Measurements from ENCODE around the gene VIPR2. TPM values are rescaled to one million over a fixed set of nuclear protein-coding genes. Genes with fewer than 3 reads are reported as not detected.

VIPR2 gene
- total RNA-seq, 6 experiments from 2014 or later, result 0.15 to 0.51 (median 0.26) TPM; not detected in 2

GRCh38 chr7:159093351-159093971 lies 51.2 kb downstream of the VIPR2 start:
- intact Hi-C loops (cut with DNase I), result no loop called here
- 74% methylated on average over 8 of the region's 31 CpGs for WGBS (ENCODE audit: insufficient coverage, low coverage, low lambda C conversion rate, missing lambda C conversion rate)
- no peak for ATAC-seq

GRCh38 chr7:159092701-159093121 lies 52.0 kb downstream of the VIPR2 start:
- ATAC-seq (no peak), DNase-seq (no peak)
- TF ChIP-seq POLR2A (IDR thresholded peaks at IDR 0.05), result no peak
- TF ChIP-seq CTCF (IDR thresholded peaks at IDR 0.05), result no peak
- no peaks in the 10 kb centered on the region for H3K9me3 ChIP-seq
- no peaks in the 10 kb centered on the region for H3K4me1 ChIP-seq
- no peaks in the 10 kb centered on the region for H3K36me3 ChIP-seq
- no peaks in the 10 kb centered on the region for H3K27me3 ChIP-seq
- H3K27ac ChIP-seq, result no peak overlapping the region
- intact Hi-C loops (cut with DNase I), result no loop called here
- WGBS (ENCODE audit: insufficient coverage, low coverage, low lambda C conversion rate, missing lambda C conversion rate), result 30% methylated on average over 2 of the region's 13 CpGs
- no peak overlapping the region for H3K4me3 ChIP-seq

More at GRCh38 chr7:159093351-159093971, 51.2 kb downstream of the VIPR2 start:
- TF ChIP-seq CTCF (IDR thresholded peaks at IDR 0.05), result no peak
- TF ChIP-seq POLR2A (IDR thresholded peaks at IDR 0.05), result no peak
- DNase-seq, result no peak
- Histone ChIP-seq H3K9me3 (no peaks in the 10 kb centered on the region), H3K4me3 (no peak overlapping the region), H3K27me3 (no peaks in the 10 kb centered on the region), H3K27ac (no peak overlapping the region), H3K4me1 (no peaks in the 10 kb centered on the region), H3K36me3 (no peaks in the 10 kb centered on the region)

- no peak overlapping the region for H3K4me3 ChIP-seq
- WGBS (ENCODE audit: insufficient coverage, low coverage, low lambda C conversion rate, missing lambda C conversion rate), result 76% methylated on average over 6 of the region's 31 CpGs
- no peak for DNase-seq
- intact Hi-C loops (cut with DNase I), result no loop called here
- no peak overlapping the region for H3K27ac ChIP-seq
- TF ChIP-seq CTCF (IDR thresholded peaks at IDR 0.05) (no peak), POLR2A (IDR thresholded peaks at IDR 0.05) (no peak)
- H3K4me1 ChIP-seq, result no peaks in the 10 kb centered on the region
- no peaks in the 10 kb centered on the region for H3K36me3 ChIP-seq
- no peak for ATAC-seq
- H3K27me3 ChIP-seq, result no peaks in the 10 kb centered on the region
- H3K9me3 ChIP-seq, result no peaks in the 10 kb centered on the region
Measured at GRCh38 chr7:159091480-159092475, 52.9 kb downstream of the VIPR2 start.

GRCh38 chr7:159091041-159091440 lies 53.6 kb downstream of the VIPR2 start:
- no peak for DNase-seq
- no peaks in the 10 kb centered on the region for H3K36me3 ChIP-seq
- H3K27me3 ChIP-seq, result no peaks in the 10 kb centered on the region
- no peak overlapping the region for H3K4me3 ChIP-seq
- no peak for ATAC-seq
- intact Hi-C loops (cut with DNase I), result no loop called here
- no peaks in the 10 kb centered on the region for H3K9me3 ChIP-seq
- H3K4me1 ChIP-seq, result no peaks in the 10 kb centered on the region
- TF ChIP-seq CTCF (IDR thresholded peaks at IDR 0.05) (no peak), POLR2A (IDR thresholded peaks at IDR 0.05) (no peak)
- no peak overlapping the region for H3K27ac ChIP-seq
- WGBS (ENCODE audit: insufficient coverage, low coverage, low lambda C conversion rate, missing lambda C conversion rate), result 73% methylated on average over 9 of the region's 13 CpGs
